DLD1 (cell line): Measurements from ENCODE around the gene SRSF5.
"Not testable (repeated sequence)": the region's sequence is repeated elsewhere in the genome, so short reads cannot be mapped to it uniquely, and the experiment has no call there.

Source experiments
- in situ Hi-C: cut with HindIII; loops from 2 replicates; pipeline ENCODE4 v1.10.0; 2017; ENCODE audit warnings: low sequenced_read_pairs

The SRSF5 gene

DNA sequence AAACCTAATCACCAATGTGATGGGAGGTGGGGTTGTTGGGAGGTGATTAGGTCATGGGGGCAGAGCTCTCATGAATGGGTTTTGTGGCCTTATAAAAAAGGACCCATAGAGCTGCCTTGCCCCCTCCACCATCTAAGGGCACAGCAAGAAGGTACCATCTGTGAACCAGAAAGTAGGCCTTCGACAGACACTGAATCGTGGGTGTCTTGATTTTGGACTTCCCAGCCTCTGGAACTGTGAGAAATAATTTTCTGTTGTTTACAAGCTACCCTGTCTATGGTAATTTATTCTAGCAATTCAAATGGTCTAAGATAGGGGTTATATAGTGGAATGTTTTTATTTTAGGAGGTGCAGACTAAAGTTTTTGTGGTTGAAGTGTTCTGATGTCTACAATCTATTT, 38.0 kb downstream of the SRSF5 start:
- in situ Hi-C loops: no loop called here

DNA sequence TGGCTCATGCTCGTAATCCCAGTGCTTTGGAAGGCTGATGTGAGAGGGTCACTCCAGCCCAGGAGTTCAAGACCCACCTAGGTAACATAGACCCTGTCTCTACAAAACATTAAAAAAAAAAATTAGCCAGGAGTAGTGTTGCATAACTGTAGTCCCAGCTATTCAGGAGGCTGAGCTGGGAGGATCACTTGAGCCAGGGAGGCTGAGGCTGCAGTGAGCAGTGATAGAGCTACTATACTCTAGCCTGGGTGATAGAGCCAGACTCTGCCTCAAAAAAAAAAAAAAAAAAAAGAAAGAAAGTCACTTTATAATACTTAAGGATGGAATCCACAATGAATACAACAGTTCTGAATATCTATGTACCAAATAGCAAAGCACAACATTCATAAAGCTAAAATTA, 40.2 kb downstream of the SRSF5 start:
- in situ Hi-C loops: no loop called here

DNA sequence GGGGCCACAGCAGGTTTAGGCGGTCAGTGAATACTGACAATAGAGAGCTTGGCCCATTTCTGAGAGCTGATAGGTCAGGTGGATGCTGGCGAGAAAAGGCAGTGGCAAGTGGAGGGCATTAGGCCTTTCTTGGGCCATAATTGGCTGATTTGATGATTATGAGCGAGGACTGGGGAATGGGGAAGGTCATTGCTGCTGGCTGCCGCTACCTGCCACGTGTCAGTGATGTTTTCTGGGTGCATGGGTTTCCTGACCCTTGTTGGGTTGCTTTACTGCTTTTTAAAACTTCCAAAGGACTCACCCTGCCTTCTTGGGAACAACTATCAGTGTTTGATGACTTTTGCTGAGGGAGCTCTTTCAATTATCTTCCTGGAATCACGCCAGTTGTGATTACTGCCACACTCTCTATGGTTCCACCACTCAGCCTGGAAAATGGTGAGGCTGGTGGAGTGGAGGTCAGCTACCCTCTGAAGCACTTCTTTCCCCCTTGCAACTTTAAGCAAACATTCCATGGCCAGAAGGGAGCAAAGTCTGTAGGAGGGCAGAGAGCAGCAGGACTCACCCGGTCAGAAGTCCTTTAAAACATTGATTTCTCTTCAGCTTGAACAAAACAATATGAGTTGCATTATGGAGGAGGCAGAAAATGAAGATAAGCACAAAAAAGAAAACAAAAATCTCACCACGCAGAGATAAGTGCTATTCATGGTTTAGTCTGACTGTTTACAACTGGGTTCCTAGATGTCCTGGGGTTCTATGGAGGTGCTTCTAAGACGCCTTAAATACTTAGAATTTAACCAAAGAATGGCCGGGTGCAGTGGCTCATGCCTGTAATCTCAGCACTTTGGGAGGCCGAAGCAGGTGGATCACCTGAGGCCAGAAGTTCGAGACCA, 42.2 kb downstream of the SRSF5 start:
- in situ Hi-C loops: no loop called here

- in situ Hi-C loops: no loop called here
Measured at GRCh38 chr14:69811227-69811867, 44.4 kb downstream of the SRSF5 start.

DNA sequence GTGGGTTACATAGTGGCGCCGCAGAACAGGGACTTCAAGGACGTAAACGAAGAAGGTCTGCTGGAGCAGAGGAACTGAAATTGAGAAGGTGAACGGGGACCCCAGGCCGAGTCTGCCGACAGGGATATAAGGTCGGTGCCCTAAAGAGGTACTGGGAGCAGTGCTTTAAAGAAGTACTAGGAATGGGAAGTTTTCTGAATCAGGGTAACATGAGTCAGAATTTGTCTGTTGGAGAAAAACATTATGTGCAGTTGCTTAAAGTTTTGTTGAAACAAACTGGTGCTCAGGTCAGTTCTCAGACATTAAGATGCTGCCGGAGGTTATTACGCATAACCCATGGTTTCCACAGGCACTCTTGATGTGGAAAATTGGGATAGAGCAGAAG, 44.9 kb downstream of the SRSF5 start:
- in situ Hi-C loops: no loop called here

DNA sequence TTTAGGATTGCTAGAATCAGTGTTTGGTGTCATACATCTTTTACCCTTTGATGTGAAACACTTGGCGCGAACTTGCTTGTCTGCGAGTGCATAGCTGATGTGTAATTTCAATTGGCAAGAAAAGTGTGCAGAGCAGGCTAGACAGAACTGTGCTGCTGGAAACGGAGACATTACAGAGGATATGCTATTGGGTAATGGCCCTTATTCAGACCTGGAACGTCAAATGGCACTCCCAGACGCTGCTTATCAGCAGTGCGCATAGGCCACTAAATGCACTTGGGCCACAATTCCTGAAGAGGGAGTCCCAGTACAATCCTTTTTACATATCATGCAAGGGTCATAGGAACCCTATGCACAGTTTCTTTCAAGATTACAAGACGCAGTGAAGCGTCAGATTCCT, 45.8 kb downstream of the SRSF5 start:
- in situ Hi-C loops: no loop called here

- in situ Hi-C loops: not testable (repeated sequence)
Measured at GRCh38 chr14:69813346-69813745, 46.4 kb downstream of the SRSF5 start.

GRCh38 chr14:69814397-69814796, 47.5 kb downstream of the SRSF5 start:
- in situ Hi-C loops: no loop called here

DNA sequence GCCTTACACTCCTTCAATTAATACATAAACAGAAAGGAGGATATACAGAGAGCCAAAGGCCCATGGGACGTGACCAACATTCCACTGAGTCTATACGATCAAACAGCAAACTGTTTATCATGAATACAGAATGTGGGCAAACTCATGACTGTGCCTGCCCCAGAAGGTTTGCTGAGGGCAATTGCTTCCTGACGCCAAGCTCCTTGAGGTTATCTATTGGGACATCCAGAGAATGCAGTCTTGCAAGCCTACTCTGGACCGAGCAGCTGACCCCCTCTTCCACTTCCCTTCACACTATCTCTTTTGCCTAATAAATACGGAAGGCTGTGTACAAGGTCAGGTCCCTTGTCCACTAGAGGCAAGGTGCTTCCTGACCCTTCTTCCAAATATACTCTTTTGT, 48.6 kb downstream of the SRSF5 start:
- in situ Hi-C loops: loop anchor here (5.0 kb wide), 1 partner anchor 212 kb away; no protein-coding TSS in a partner anchor

DNA sequence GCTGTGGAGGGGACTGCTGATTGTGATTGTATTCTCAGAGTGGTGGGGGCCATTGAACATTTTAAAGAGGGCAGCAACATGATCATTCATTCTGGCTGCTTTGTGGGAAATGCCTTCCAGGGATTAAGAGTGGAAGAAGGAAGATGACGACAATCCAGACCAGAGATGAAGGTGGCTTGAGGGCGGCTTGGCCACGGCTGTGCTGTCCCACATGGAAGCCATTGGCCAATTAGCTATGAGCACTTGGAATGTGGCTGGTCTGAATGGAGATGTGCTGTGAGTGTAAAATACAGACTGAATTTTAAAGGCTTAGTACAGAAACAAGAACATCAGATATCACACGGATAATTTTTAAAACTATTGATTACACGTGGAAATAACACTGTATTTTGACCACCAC, 49.3 kb downstream of the SRSF5 start:
- in situ Hi-C loops: loop anchor here (5.0 kb wide), 1 partner anchor 211 kb away; no protein-coding TSS in a partner anchor

- in situ Hi-C loops: loop anchor here (5.0 kb wide), 1 partner anchor 209 kb away; no protein-coding TSS in a partner anchor
Measured at GRCh38 chr14:69818758-69819191, 51.8 kb downstream of the SRSF5 start.

GRCh38 chr14:69819607-69820006, 52.7 kb downstream of the SRSF5 start:
- in situ Hi-C loops: loop anchor here (5.0 kb wide), 1 partner anchor 208 kb away; no protein-coding TSS in a partner anchor

DNA sequence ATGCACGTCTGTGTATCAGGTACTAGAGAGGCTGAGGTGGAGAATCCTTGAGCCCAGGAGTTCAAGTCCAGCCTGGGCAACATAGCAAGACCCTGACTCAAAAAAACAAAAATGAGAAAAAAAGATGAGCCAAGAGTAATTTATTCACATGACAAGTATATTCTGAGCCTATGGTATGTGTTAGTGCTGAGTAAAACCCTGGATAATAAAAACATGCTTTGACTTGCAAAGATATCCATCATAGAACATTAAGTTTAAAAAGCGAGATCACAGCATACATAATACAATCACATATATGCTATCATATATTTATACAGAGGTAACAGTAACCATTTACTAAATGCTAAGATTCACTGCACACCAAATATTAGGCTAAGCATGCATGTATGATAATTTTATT, 54.0 kb downstream of the SRSF5 start:
- in situ Hi-C loops: no loop called here
